Heart left ventricle (tissue), 16 donors: ENCODE measurements around the gene FAM168B. TPM values are rescaled to one million over a fixed set of nuclear protein-coding genes. Genes with fewer than 3 reads are reported as not detected.

Experiments used
- ATAC-seq, 4 donors: fragments of 200-7000 bp; cut with Tn5 transposase; one replicate each; pipeline ENCODE4 v1.9.1; 2020 to 2022; ENCODE audit warnings: moderate library complexity in 4 of 4, mild to moderate bottlenecking in 3 of 4, moderate number of reproducible peaks in 1 of 4
- DNase-seq, 5 donors: peaks; one replicate each; pipeline ENCODE4 v3.0.0-alpha.2; 2020
- H3K27ac ChIP-seq, 12 donors: fragments of 200-600 bp; sonication (generic) in 4 of 12; one replicate each; pipeline versions ENCODE4 v1.5.0 to v1.8.0; 2016 to 2022; ENCODE audit warnings: mild to moderate bottlenecking in 2 of 12
- H3K27me3 ChIP-seq, 9 donors: fragments of 200-600 bp; sonication (generic) in 2 of 9; one replicate each; pipeline versions ENCODE4 v1.5.1 to v1.8.0; 2016 to 2022; ENCODE audit warnings: mild to moderate bottlenecking in 3 of 9
- H3K36me3 ChIP-seq, 9 donors: fragments of 200-600 bp; sonication (generic) in 2 of 9; one replicate each; pipeline versions ENCODE4 v1.5.0 to v1.8.0; 2018 to 2022; ENCODE audit warnings: mild to moderate bottlenecking in 2 of 9
- H3K4me1 ChIP-seq, 12 donors: fragments of 200-600 bp; sonication (generic) in 4 of 12; one replicate each; pipeline versions ENCODE4 v1.5.0 to v1.8.0; 2016 to 2022; ENCODE audit warnings: mild to moderate bottlenecking in 3 of 12
- H3K4me3 ChIP-seq, 12 donors: fragments of 200-600 bp; sonication (generic) in 4 of 12; one replicate each; pipeline versions ENCODE4 v1.5.0 to v1.8.0; 2017 to 2022; ENCODE audit warnings: mild to moderate bottlenecking in 9 of 12, moderate library complexity in 4 of 12
- H3K9me3 ChIP-seq, 12 donors: fragments of 200-600 bp; sonication (generic) in 4 of 12; one replicate each; pipeline versions ENCODE4 v1.5.0 to v1.8.0; 2016 to 2022; ENCODE audit warnings: mild to moderate bottlenecking in 1 of 12
- CTCF ChIP-seq, 12 donors: fragments of 200-600 bp; sonication (generic) in 4 of 12; IDR thresholded peaks; one replicate each; pipeline versions ENCODE4 v1.5.0 to v1.8.0; 2018 to 2022; ENCODE audit warnings: antibody characterized with exemption in 12 of 12, mild to moderate bottlenecking in 5 of 12
- POLR2A ChIP-seq, 2 donors: fragments of 450-650 bp; IDR thresholded peaks; one replicate each; pipeline ENCODE4 v1.6.1; 2017; ENCODE audit warnings: antibody characterized with exemption in 2 of 2, mild to moderate bottlenecking in 2 of 2, moderate library complexity in 2 of 2
- WGBS, 4 donors: extraction: QIAGEN DNeasy Blood & Tissue Kit in 2 of 4; methylation state at CpG; one replicate each; pipeline versions ENCODE4 v1.1.5 to v1.1.7; 2013 to 2018; 5-methylcytosine and 5-hydroxymethylcytosine counted together
- intact Hi-C, 10 donors: fragments of 100-400 bp; cut with DNase I; formaldehyde crosslinking; loops; one replicate each; pipeline versions ENCODE4 v1.11.1 to v1.14.2; 2022
- polyA plus RNA-seq, 2 donors: library from polyadenylated mRNA; stranded (reverse); fragments of 200-250 nt; gene quantifications; one replicate each; pipeline ENCODE4 v1.2.3, GENCODE V29; 2013
- total RNA-seq, 9 donors: library from RNA; depleted of rRNA in 2 of 9; stranded (reverse); fragments of >200 nt in 2 of 9; fragmentation: NEBNext Ultra II Directional in 3 of 9; extraction: Animal tissue kit (Norgen Biotek cat#: 25700) in 3 of 9; gene quantifications; one replicate each; pipeline versions ENCODE4 v1.1.0 to v1.2.4, GENCODE V29; 2016 to 2023
- donor health status: ischemic (EF 13 %, LVEDD 7.1; RV severe dilation, severe dysfunction).
- donor health status: healthy with polysubstance abuse.
- donor health status: DM: no; HTN: yes; CAD: no.
- donor health status: DM: no; HTN: no; CAD: no.
- donor health status: ischemic (EF 25% LVEDD 6.9; RV normal size, moderate dysfunction).
- donor health status: ischemic (EF 25% LVEDD 5.7; RV mildly dilated, moderate dysfunction).
- donor health status: healthy.
- donor health status: DM: yes; HTN: yes; CAD: no.
- donor health status: ischemic (EF 35%, LVEDD 5.7; RV mildly dilated, moderate dysfunction).
- donor health status: nonischemic (EF 11% LVEDD 7.7; RV severe dilation, severe dysfunction).
- donor health status: DM: yes; HTN: yes; CAD: no.
- donor health status: PGD.
- donor health status: ischemic (EF 29% LVEDD 5.4; RV normal size, mild dysfunction).
- donor health status: nonischemic (EF 23%, LVEDD 6.1; RV moderate dilation, normal function).

The FAM168B gene
- total and polyA plus RNA-seq, 11 donors, result 23.0 to 174 (median 86.9) TPM

DNA sequence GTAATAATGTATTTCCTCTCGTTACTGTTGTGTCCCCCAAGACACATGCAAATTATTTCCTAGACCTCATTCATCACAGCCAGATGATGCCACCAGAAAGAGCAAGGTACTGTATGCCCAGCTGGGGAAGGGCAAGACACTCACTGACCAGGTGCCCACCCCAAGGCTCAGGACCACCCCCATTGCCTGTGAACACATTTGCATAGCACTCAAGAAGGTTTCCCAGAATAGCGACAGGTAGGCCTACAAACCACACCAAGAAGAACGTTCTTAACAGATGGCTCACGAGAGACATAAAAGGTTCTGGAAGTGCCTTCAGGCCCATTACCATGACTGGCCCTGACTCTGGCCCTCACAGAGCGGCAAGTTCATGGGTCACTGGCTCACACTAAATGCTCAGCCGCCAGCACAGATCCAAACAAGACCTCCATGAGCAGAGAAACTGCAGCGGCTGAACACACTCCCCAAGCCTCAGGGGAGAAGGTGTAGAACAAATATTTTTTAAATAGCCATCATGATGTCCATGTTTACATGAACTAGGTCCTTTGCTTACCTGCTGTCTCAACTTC, 44.0 kb downstream of the FAM168B start:
- Histone ChIP-seq H3K27ac (no peak overlapping the region), H3K27me3 (no peaks in the 10 kb centered on the region), H3K4me1 (peaks cover 0 to 12% (median 0%) of the 10 kb centered on the region in 12 donors), H3K36me3 (peaks cover 8 to 82% (median 75%) of the 10 kb centered on the region in 9 donors), H3K4me3 (no peak overlapping the region), H3K9me3 (no peaks in the 10 kb centered on the region)
- WGBS, 4 donors, result 88 to 90% (median 89%) methylated on average over 7 of the region's 7 CpGs
- intact Hi-C loops, result no loop called here
- ATAC-seq (no peak), DNase-seq (no peak)
- TF ChIP-seq CTCF (IDR thresholded peaks at IDR 0.05) (no peak), POLR2A (IDR thresholded peaks at IDR 0.05) (no peak)

GRCh38 chr2:131048641-131049040, 44.6 kb downstream of the FAM168B start:
- intact Hi-C loops, result no loop called here
- no peak overlapping the region for H3K27ac ChIP-seq
- H3K4me1 ChIP-seq, result peaks cover 0 to 12% (median 0%) of the 10 kb centered on the region in 12 donors
- ATAC-seq (no peak), DNase-seq (no peak)
- H3K36me3 ChIP-seq, result peaks cover 8 to 76% (median 70%) of the 10 kb centered on the region in 9 donors
- 92 to 96% (median 93%) methylated on average over 6 of the region's 6 CpGs for WGBS, 4 donors
- no peaks in the 10 kb centered on the region for H3K9me3 ChIP-seq
- H3K27me3 ChIP-seq, result no peaks in the 10 kb centered on the region
- H3K4me3 ChIP-seq, result no peak overlapping the region
- TF ChIP-seq CTCF (IDR thresholded peaks at IDR 0.05) (no peak), POLR2A (IDR thresholded peaks at IDR 0.05) (no peak)

GRCh38 chr2:131047920-131048560, 45.2 kb downstream of the FAM168B start:
- ATAC-seq (no peak), DNase-seq (no peak)
- H3K4me1 ChIP-seq, result peaks cover 0 to 12% (median 0%) of the 10 kb centered on the region in 12 donors
- no peak overlapping the region for H3K27ac ChIP-seq
- 86 to 89% (median 87%) methylated on average over 11 of the region's 11 CpGs for WGBS, 4 donors
- no peak overlapping the region for H3K4me3 ChIP-seq
- TF ChIP-seq CTCF (IDR thresholded peaks at IDR 0.05) (no peak), POLR2A (IDR thresholded peaks at IDR 0.05) (no peak)
- no peaks in the 10 kb centered on the region for H3K9me3 ChIP-seq
- peaks cover 8 to 70% (median 64%) of the 10 kb centered on the region in 9 donors for H3K36me3 ChIP-seq
- no peaks in the 10 kb centered on the region for H3K27me3 ChIP-seq
- intact Hi-C loops, result no loop called here

GRCh38 chr2:131046918-131047652, 46.2 kb downstream of the FAM168B start:
- Histone ChIP-seq H3K27ac (no peak overlapping the region), H3K27me3 (no peaks in the 10 kb centered on the region), H3K9me3 (no peaks in the 10 kb centered on the region), H3K36me3 (peaks cover 3 to 61% (median 54%) of the 10 kb centered on the region in 9 donors), H3K4me1 (peaks cover 0 to 12% (median 0%) of the 10 kb centered on the region in 12 donors), H3K4me3 (no peak overlapping the region)
- 85 to 93% (median 88%) methylated on average over 18 of the region's 18 CpGs for WGBS, 4 donors
- ATAC-seq (peak; percentile 54 to 70 (median 66)), DNase-seq (no peak)
- intact Hi-C loops, result no loop called here
- no peak for TF ChIP-seq CTCF (IDR thresholded peaks at IDR 0.05)
- TF ChIP-seq POLR2A (IDR thresholded peaks at IDR 0.05), result no peak
